SU-DHL-6 (cell line): ENCODE measurements around the gene MGAT2.
A peak's percentile ranks its signal among the peaks of the same experiment; 100 is the strongest.
"Not testable (repeated sequence)": the region's sequence is repeated elsewhere in the genome, so short reads cannot be mapped to it uniquely, and the experiment has no call there.

ENCODE experiments used
- H2AFZ ChIP-seq: fragments of 200-600 bp; sonication (generic); 2 replicates; pipeline ENCODE4 v1.6.1; 2014; ENCODE audit warnings: low read depth, mild to moderate bottlenecking, moderate library complexity, mixed read lengths, antibody characterized with exemption, low read length; ENCODE audit not compliant: severe bottlenecking
- H3F3A ChIP-seq: fragments of 200-600 bp; shearing (Covaris generic); 2 replicates; pipeline ENCODE4 v1.6.0; 2016; ENCODE audit warnings: antibody characterized with exemption, mild to moderate bottlenecking; ENCODE audit not compliant: insufficient read depth
- H3K27ac ChIP-seq: fragments of 200-600 bp; sonication (generic); 2 replicates; pipeline ENCODE4 v1.5.1; 2016; ENCODE audit warnings: low read depth, mild to moderate bottlenecking, low read length, moderate library complexity, mixed read lengths
- H3K27me3 ChIP-seq: fragments of 200-600 bp; sonication (generic), shearing (Covaris generic); 2 replicates; pipeline ENCODE4 v1.6.0; 2014; ENCODE audit warnings: mild to moderate bottlenecking, low read length
- H3K36me3 ChIP-seq: fragments of 200-600 bp; sonication (generic); 2 replicates; pipeline ENCODE4 v1.6.1; 2014; ENCODE audit warnings: mild to moderate bottlenecking, low read length, mixed read lengths
- H3K4me2 ChIP-seq: fragments of 300-600, 200-600 bp; shearing (Covaris generic), sonication (generic); 2 replicates; pipeline ENCODE4 v1.6.0; 2014; ENCODE audit warnings: low read length, low read depth, mild to moderate bottlenecking; ENCODE audit not compliant: poor library complexity, severe bottlenecking
- H3K4me3 ChIP-seq: fragments of 200-600 bp; sonication (generic); 2 replicates; pipeline ENCODE4 v1.5.1; 2014; ENCODE audit warnings: antibody characterized with exemption, low read length, mild to moderate bottlenecking, mixed read lengths; ENCODE audit not compliant: insufficient read depth, poor library complexity, severe bottlenecking
- H3K79me2 ChIP-seq: fragments of 200-600 bp; sonication (generic); 2 replicates; pipeline ENCODE4 v1.6.1; 2014; ENCODE audit warnings: mild to moderate bottlenecking, low read length, moderate library complexity; ENCODE audit not compliant: insufficient read depth
- H3K9ac ChIP-seq: fragments of 200-600 bp; sonication (generic); 2 replicates; pipeline ENCODE4 v1.7.0; 2014; ENCODE audit warnings: mild to moderate bottlenecking, low read length
- H3K9me2 ChIP-seq: fragments of 200-600 bp; sonication (generic); replicated peaks from 2 replicates; pipeline ENCODE4 v1.6.1; 2014; ENCODE audit warnings: low read length; ENCODE audit not compliant: insufficient read depth
- H3K9me3 ChIP-seq: fragments of 200-600 bp; sonication (generic); 2 replicates; pipeline ENCODE4 v1.6.1; 2014; ENCODE audit warnings: low read length, mixed read lengths; ENCODE audit not compliant: insufficient read depth
- H4K20me1 ChIP-seq: fragments of 200-600 bp; sonication (generic); 2 replicates; pipeline ENCODE4 v1.6.1; 2014; ENCODE audit warnings: low read depth, mild to moderate bottlenecking, antibody characterized with exemption, low read length, moderate library complexity, mixed read lengths
- EZH2phosphoT487 ChIP-seq: fragments of 200-600 bp; sonication (generic), shearing (Covaris generic); conservative IDR thresholded peaks from 2 replicates; pipeline ENCODE4 v1.6.1; 2018; ENCODE audit warnings: mild to moderate bottlenecking, antibody characterized with exemption, low read length, moderate library complexity, mixed read lengths
- TF ChIP-seq, protein P1 (sequence below): fragments of 200-600 bp; sonication (generic); IDR thresholded peaks from one replicate; pipeline ENCODE4 v1.5.1; 2017; ENCODE audit warnings: antibody characterized with exemption, mild to moderate bottlenecking, low read length, moderate library complexity; ENCODE audit not compliant: insufficient read depth, poor library complexity, severe bottlenecking

The MGAT2 gene

DNA sequence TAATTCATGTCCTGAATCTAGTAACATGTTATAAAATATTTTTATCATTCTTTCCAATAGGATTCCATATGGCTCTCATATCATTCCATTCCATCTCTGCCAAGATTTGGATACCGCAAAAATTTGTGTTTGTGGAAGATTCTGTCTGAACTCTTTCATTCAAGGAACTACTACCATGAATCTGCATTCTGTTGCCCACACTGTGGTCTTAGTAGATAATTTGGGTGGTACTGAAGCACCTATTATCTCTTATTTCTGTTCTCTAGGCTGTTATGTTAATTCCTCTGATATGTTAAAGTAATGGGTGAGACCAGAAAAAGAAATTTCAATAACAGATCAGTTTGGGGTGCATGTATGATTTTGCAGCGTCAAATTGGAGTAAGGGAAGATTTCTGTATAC is 6.4 kb upstream of the MGAT2 start:
- Histone ChIP-seq H3F3A (peaks cover 45% of the 10 kb centered on the region), H4K20me1 (no peaks in the 10 kb centered on the region; the same call in 1 of the 2 replicates), H3K9me3 (no peaks in the 10 kb centered on the region), H2AFZ (no peak overlapping the region), H3K9ac (no peak overlapping the region), H3K27me3 (no peaks in the 10 kb centered on the region), H3K79me2 (peaks cover 71% of the 10 kb centered on the region), H3K36me3 (peaks cover 21% of the 10 kb centered on the region), H3K9me2 (no peaks in the 10 kb centered on the region), H3K4me2 (no peak overlapping the region), H3K4me3 (no peak overlapping the region), H3K27ac (no peak overlapping the region; the same call in 1 of the 2 replicates)
- TF ChIP-seq, protein P1, sequence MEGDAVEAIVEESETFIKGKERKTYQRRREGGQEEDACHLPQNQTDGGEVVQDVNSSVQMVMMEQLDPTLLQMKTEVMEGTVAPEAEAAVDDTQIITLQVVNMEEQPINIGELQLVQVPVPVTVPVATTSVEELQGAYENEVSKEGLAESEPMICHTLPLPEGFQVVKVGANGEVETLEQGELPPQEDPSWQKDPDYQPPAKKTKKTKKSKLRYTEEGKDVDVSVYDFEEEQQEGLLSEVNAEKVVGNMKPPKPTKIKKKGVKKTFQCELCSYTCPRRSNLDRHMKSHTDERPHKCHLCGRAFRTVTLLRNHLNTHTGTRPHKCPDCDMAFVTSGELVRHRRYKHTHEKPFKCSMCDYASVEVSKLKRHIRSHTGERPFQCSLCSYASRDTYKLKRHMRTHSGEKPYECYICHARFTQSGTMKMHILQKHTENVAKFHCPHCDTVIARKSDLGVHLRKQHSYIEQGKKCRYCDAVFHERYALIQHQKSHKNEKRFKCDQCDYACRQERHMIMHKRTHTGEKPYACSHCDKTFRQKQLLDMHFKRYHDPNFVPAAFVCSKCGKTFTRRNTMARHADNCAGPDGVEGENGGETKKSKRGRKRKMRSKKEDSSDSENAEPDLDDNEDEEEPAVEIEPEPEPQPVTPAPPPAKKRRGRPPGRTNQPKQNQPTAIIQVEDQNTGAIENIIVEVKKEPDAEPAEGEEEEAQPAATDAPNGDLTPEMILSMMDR, result no peak
- no peak for TF ChIP-seq EZH2phosphoT487

- H3F3A ChIP-seq, result peaks cover 45% of the 10 kb centered on the region
- H3K9me2 ChIP-seq, result no peaks in the 10 kb centered on the region
- no peak overlapping the region for H3K27ac ChIP-seq
- H3K79me2 ChIP-seq, result peaks cover 70% of the 10 kb centered on the region
- H3K4me2 ChIP-seq, result no peak overlapping the region
- H3K27me3 ChIP-seq, result no peaks in the 10 kb centered on the region
- H2AFZ ChIP-seq, result no peak overlapping the region
- no peaks in the 10 kb centered on the region for H3K9me3 ChIP-seq
- no peak overlapping the region for H3K9ac ChIP-seq
- TF ChIP-seq, protein P1, result no peak
- TF ChIP-seq EZH2phosphoT487, result no peak
- H3K4me3 ChIP-seq, result no peak overlapping the region
- H3K36me3 ChIP-seq, result peaks cover 21% of the 10 kb centered on the region
- no peaks in the 10 kb centered on the region; the same call in 1 of the 2 replicates for H4K20me1 ChIP-seq
Measured at GRCh38 chr14:49615776-49616175, 4.8 kb upstream of the MGAT2 start.

DNA sequence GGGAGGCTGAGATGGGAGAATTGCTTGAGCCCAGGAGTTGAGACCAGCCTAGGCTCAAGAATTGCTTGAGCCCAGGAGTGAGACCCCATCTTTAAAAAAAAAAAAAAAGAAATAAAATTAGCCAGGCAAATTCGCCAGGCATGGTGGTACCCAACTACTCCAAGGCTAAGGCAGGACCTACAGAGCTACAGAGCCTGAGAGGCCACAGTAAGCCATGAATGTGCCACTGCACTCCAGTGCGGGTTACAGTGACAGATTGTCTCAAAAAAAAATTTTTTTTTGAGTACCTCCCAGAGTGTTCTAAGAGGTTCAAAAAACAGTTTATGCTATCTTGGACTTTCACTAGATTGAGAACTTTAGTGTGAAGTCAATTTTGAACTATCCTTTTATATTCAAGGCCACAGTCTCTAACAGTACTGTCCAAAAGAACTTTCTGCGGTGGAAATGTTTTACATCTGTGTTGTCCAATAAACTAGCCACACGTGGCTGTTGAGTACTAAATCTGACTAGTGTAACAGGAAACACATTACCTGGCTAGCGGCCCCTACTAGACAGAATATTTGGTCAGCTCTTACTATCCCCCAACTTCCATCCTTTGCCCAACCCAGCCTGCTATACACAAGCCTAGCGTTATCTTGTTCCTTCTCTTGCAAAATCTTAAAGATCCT is 2.6 kb upstream of the MGAT2 start:
- H2AFZ ChIP-seq, result no peak overlapping the region
- H3F3A ChIP-seq, result peaks cover 43% of the 10 kb centered on the region
- peak overlapping the region; percentile 17; the same call in 1 of the 2 replicates for H3K27ac ChIP-seq
- peak overlapping the region; percentile 89 for H3K4me2 ChIP-seq
- H3K4me3 ChIP-seq, result no peak overlapping the region
- H3K27me3 ChIP-seq, result no peaks in the 10 kb centered on the region
- H3K79me2 ChIP-seq, result peaks cover 70% of the 10 kb centered on the region
- TF ChIP-seq, protein P1, result no peak
- TF ChIP-seq EZH2phosphoT487, result no peak
- H3K9me3 ChIP-seq, result no peaks in the 10 kb centered on the region
- no peaks in the 10 kb centered on the region for H3K9me2 ChIP-seq
- peaks cover 21% of the 10 kb centered on the region for H3K36me3 ChIP-seq
- no peak overlapping the region for H3K9ac ChIP-seq
- H4K20me1 ChIP-seq, result peaks cover 14% of the 10 kb centered on the region

- peak overlapping the region; percentile 90 for H3K9ac ChIP-seq
- peaks cover 80% of the 10 kb centered on the region for H3K79me2 ChIP-seq
- peaks cover 48% of the 10 kb centered on the region for H3F3A ChIP-seq
- H3K4me2 ChIP-seq, result peak overlapping the region; percentile 89
- H3K27ac ChIP-seq, result peak overlapping the region; percentile 79; the same call in 1 of the 2 replicates
- H3K9me3 ChIP-seq, H3K9me2 ChIP-seq, H3K27me3 ChIP-seq, H2AFZ ChIP-seq: not testable (repeated sequence)
- H4K20me1 ChIP-seq, result peaks cover 17% of the 10 kb centered on the region
- H3K36me3 ChIP-seq, result peaks cover 18% of the 10 kb centered on the region
- H3K4me3 ChIP-seq, result peak overlapping the region; percentile 78
Measured at GRCh38 chr14:49619273-49619672, 1.3 kb upstream of the MGAT2 start.
